ENCODE data around the gene ADARB1. TPM values are rescaled to one million over a fixed set of nuclear protein-coding genes. Genes with fewer than 3 reads are reported as not detected.

Gene ADARB1
- total RNA-seq, 1 experiment from 2014 or later: 14.6 TPM

DNA sequence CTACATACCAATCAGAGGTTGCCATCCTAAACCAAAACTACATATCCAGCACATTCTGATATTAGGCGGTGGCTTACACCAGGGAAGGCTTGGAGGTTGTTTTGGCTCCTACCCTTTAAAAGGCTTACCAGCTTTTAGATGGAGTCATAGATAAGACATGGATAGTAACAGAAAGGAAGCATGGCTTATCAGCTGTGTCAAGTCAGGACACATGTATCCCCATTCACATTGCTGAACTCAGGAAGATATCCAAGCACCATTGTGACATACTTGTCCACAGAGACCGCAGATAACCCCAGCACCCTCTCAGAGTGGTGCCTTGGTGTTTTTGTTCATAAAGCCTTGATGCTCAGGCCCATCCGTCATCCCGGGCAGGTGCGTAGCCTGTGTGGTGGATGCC, 39.7 kb downstream of the ADARB1 start (continued):
- TF ChIP-seq, protein P1, sequence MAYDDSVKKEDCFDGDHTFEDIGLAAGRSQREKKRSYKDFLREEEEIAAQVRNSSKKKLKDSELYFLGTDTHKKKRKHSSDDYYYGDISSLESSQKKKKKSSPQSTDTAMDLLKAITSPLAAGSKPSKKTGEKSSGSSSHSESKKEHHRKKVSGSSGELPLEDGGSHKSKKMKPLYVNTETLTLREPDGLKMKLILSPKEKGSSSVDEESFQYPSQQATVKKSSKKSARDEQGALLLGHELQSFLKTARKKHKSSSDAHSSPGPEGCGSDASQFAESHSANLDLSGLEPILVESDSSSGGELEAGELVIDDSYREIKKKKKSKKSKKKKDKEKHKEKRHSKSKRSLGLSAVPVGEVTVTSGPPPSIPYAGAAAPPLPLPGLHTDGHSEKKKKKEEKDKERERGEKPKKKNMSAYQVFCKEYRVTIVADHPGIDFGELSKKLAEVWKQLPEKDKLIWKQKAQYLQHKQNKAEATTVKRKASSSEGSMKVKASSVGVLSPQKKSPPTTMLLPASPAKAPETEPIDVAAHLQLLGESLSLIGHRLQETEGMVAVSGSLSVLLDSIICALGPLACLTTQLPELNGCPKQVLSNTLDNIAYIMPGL (CRISPR knock-in tag; IDR thresholded peaks at IDR 0.05): no peak
- TF ChIP-seq ZNF263 (CRISPR knock-in tag; IDR thresholded peaks at IDR 0.05; ENCODE audit: low read depth) (no peak), ZNF219 (CRISPR knock-in tag; IDR thresholded peaks at IDR 0.05; ENCODE audit: borderline replicate concordance) (no peak), CBFB (CRISPR knock-in tag; IDR thresholded peaks at IDR 0.05; ENCODE audit: low read depth) (no peak), JAZF1 (CRISPR knock-in tag; IDR thresholded peaks at IDR 0.05) (no peak), SOX15 (CRISPR knock-in tag; IDR thresholded peaks at IDR 0.05) (no peak), RORB (CRISPR knock-in tag; IDR thresholded peaks at IDR 0.05) (no peak), NFATC4 (CRISPR knock-in tag; IDR thresholded peaks at IDR 0.05) (no peak)
- TF ChIP-seq, protein P2, sequence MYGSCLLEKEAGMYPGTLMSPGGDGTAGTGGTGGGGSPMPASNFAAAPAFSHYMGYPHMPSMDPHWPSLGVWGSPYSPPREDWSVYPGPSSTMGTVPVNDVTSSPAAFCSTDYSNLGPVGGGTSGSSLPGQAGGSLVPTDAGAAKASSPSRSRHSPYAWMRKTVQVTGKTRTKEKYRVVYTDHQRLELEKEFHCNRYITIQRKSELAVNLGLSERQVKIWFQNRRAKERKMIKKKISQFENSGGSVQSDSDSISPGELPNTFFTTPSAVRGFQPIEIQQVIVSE (CRISPR knock-in tag; IDR thresholded peaks at IDR 0.05; ENCODE audit: borderline replicate concordance): no peak

DNA sequence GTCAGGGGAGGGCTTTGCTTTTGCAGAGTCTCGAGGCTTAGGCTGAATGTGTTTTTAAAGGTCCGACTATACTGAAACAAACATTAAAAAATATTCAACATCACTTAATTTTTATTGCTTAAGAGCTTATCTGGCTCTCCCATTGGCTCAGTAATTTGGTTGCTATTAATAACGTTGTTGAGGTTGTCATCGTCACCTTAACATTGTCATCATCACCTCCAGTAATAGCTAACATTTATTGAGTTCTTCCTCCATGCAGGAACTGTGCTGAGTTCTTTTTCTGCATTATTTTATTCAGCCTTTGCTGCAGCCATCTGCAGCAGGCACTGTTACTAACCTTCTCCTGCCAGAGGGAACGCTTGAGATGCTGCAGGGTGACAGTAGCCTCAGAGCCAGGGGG, 40.1 kb downstream of the ADARB1 start:
- no peak overlapping the region for H3K4me3 Mint-ChIP-seq
- ATAC-seq: no peak
- no peaks in the 10 kb centered on the region for H3K9me3 Mint-ChIP-seq
- TF ChIP-seq SMAD4 (CRISPR knock-in tag; IDR thresholded peaks at IDR 0.05) (no peak), GRHL2 (CRISPR knock-in tag; IDR thresholded peaks at IDR 0.05; ENCODE audit: insufficient replicate concordance, severe bottlenecking) (no peak), NFYB (CRISPR knock-in tag; conservative IDR thresholded peaks at IDR 0.05; ENCODE audit: low read depth) (no peak), MYBL2 (CRISPR knock-in tag; IDR thresholded peaks at IDR 0.05) (no peak), FOXK1 (CRISPR knock-in tag; IDR thresholded peaks at IDR 0.05) (no peak), OVOL2 (CRISPR knock-in tag; IDR thresholded peaks at IDR 0.05; ENCODE audit: borderline replicate concordance) (no peak), SOX15 (CRISPR knock-in tag; IDR thresholded peaks at IDR 0.05) (no peak), MXD4 (CRISPR knock-in tag; IDR thresholded peaks at IDR 0.05; ENCODE audit: borderline replicate concordance) (no peak), ELF4 (CRISPR knock-in tag; IDR thresholded peaks at IDR 0.05; ENCODE audit: low read depth) (no peak)
- TF ChIP-seq, protein P3, sequence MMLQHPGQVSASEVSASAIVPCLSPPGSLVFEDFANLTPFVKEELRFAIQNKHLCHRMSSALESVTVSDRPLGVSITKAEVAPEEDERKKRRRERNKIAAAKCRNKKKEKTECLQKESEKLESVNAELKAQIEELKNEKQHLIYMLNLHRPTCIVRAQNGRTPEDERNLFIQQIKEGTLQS (CRISPR knock-in tag; conservative IDR thresholded peaks at IDR 0.05): no peak
- TF ChIP-seq, protein P4, sequence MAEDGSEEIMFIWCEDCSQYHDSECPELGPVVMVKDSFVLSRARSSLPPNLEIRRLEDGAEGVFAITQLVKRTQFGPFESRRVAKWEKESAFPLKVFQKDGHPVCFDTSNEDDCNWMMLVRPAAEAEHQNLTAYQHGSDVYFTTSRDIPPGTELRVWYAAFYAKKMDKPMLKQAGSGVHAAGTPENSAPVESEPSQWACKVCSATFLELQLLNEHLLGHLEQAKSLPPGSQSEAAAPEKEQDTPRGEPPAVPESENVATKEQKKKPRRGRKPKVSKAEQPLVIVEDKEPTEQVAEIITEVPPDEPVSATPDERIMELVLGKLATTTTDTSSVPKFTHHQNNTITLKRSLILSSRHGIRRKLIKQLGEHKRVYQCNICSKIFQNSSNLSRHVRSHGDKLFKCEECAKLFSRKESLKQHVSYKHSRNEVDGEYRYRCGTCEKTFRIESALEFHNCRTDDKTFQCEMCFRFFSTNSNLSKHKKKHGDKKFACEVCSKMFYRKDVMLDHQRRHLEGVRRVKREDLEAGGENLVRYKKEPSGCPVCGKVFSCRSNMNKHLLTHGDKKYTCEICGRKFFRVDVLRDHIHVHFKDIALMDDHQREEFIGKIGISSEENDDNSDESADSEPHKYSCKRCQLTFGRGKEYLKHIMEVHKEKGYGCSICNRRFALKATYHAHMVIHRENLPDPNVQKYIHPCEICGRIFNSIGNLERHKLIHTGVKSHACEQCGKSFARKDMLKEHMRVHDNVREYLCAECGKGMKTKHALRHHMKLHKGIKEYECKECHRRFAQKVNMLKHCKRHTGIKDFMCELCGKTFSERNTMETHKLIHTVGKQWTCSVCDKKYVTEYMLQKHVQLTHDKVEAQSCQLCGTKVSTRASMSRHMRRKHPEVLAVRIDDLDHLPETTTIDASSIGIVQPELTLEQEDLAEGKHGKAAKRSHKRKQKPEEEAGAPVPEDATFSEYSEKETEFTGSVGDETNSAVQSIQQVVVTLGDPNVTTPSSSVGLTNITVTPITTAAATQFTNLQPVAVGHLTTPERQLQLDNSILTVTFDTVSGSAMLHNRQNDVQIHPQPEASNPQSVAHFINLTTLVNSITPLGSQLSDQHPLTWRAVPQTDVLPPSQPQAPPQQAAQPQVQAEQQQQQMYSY (CRISPR knock-in tag; IDR thresholded peaks at IDR 0.05): no peak
- TF ChIP-seq, protein P5, sequence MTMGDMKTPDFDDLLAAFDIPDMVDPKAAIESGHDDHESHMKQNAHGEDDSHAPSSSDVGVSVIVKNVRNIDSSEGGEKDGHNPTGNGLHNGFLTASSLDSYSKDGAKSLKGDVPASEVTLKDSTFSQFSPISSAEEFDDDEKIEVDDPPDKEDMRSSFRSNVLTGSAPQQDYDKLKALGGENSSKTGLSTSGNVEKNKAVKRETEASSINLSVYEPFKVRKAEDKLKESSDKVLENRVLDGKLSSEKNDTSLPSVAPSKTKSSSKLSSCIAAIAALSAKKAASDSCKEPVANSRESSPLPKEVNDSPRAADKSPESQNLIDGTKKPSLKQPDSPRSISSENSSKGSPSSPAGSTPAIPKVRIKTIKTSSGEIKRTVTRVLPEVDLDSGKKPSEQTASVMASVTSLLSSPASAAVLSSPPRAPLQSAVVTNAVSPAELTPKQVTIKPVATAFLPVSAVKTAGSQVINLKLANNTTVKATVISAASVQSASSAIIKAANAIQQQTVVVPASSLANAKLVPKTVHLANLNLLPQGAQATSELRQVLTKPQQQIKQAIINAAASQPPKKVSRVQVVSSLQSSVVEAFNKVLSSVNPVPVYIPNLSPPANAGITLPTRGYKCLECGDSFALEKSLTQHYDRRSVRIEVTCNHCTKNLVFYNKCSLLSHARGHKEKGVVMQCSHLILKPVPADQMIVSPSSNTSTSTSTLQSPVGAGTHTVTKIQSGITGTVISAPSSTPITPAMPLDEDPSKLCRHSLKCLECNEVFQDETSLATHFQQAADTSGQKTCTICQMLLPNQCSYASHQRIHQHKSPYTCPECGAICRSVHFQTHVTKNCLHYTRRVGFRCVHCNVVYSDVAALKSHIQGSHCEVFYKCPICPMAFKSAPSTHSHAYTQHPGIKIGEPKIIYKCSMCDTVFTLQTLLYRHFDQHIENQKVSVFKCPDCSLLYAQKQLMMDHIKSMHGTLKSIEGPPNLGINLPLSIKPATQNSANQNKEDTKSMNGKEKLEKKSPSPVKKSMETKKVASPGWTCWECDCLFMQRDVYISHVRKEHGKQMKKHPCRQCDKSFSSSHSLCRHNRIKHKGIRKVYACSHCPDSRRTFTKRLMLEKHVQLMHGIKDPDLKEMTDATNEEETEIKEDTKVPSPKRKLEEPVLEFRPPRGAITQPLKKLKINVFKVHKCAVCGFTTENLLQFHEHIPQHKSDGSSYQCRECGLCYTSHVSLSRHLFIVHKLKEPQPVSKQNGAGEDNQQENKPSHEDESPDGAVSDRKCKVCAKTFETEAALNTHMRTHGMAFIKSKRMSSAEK (CRISPR knock-in tag; IDR thresholded peaks at IDR 0.05; ENCODE audit: borderline replicate concordance): no peak
- TF ChIP-seq, protein P6, sequence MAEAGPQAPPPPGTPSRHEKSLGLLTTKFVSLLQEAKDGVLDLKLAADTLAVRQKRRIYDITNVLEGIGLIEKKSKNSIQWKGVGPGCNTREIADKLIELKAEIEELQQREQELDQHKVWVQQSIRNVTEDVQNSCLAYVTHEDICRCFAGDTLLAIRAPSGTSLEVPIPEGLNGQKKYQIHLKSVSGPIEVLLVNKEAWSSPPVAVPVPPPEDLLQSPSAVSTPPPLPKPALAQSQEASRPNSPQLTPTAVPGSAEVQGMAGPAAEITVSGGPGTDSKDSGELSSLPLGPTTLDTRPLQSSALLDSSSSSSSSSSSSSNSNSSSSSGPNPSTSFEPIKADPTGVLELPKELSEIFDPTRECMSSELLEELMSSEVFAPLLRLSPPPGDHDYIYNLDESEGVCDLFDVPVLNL (CRISPR knock-in tag; IDR thresholded peaks at IDR 0.05; ENCODE audit: borderline replicate concordance, low read depth): no peak
- TF ChIP-seq, protein P7, sequence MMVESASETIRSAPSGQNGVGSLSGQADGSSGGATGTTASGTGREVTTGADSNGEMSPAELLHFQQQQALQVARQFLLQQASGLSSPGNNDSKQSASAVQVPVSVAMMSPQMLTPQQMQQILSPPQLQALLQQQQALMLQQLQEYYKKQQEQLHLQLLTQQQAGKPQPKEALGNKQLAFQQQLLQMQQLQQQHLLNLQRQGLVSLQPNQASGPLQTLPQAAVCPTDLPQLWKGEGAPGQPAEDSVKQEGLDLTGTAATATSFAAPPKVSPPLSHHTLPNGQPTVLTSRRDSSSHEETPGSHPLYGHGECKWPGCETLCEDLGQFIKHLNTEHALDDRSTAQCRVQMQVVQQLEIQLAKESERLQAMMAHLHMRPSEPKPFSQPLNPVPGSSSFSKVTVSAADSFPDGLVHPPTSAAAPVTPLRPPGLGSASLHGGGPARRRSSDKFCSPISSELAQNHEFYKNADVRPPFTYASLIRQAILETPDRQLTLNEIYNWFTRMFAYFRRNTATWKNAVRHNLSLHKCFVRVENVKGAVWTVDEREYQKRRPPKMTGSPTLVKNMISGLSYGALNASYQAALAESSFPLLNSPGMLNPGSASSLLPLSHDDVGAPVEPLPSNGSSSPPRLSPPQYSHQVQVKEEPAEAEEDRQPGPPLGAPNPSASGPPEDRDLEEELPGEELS (CRISPR knock-in tag; IDR thresholded peaks at IDR 0.05): no peak
- TF ChIP-seq, protein P2 (CRISPR knock-in tag; IDR thresholded peaks at IDR 0.05; ENCODE audit: borderline replicate concordance): no peak

More for the DNA sequence above, 40.1 kb downstream of the ADARB1 start:
- Mint-ChIP-seq H3K27me3 (ENCODE audit: low read depth) (no peaks in the 10 kb centered on the region), H3K27ac (no peak overlapping the region), H3K4me1 (peaks cover 2% of the 10 kb centered on the region; the same call in 1 of the 2 replicates), H3K36me3 (no peaks in the 10 kb centered on the region)
- ChIA-PET CTCF (interaction anchor here (0.8 to 2.1 kb wide), 3 partner anchors 12 to 23 kb away, joined by 3 to 8 read pairs (median 3); no protein-coding TSS in a partner anchor), POLR2A (no interaction called here)
- DNase-seq (ENCODE audit: low spot score): no peak

All from WTC11 (cell line).